ENCODE measurements around the gene GABRR2.

GRCh38 chr6:89328976-89329375 lies 13.9 kb upstream of the GABRR2 start:
- TF ChIP-seq CTCF (conservative IDR thresholded peaks at IDR 0.05) (no peak), ZFX (IDR thresholded peaks at IDR 0.05) (no peak)

Measured in C4-2B (cell line).